HEK293T (cell line): ENCODE results near the gene LGALS8.

ENCODE experiments used
- CTCF ChIA-PET: fragments of 350-600 bp; formaldehyde crosslinking; extraction: SDS; loops from one replicate; lab custom pipeline; 2021; ENCODE audit warnings: antibody characterized with exemption, inconsistent platforms; lab: Yijun Ruan, JAX
- POLR2A ChIA-PET: fragments of 350-600 bp; formaldehyde crosslinking; extraction: SDS; loops from one replicate; lab custom pipeline; 2020; ENCODE audit warnings: antibody characterized with exemption, inconsistent platforms; lab: Yijun Ruan, JAX
- DNase-seq: peaks from one replicate; pipeline ENCODE4 v3.0.0; 2012; ENCODE audit warnings: mixed read lengths; ENCODE audit errors: extremely low spot score
- ARNT ChIP-seq: fragments of 450-650 bp; IDR thresholded peaks from 2 replicates; pipeline ENCODE4 v1.6.1; 2017; ENCODE audit warnings: mild to moderate bottlenecking
- BHLHE40 ChIP-seq: fragments of 450-650 bp; IDR thresholded peaks from 2 replicates; pipeline ENCODE4 v1.6.1; 2016; ENCODE audit warnings: mild to moderate bottlenecking, moderate library complexity, borderline replicate concordance
- CTBP1 ChIP-seq: fragments of 450-650 bp; IDR thresholded peaks from 2 replicates; pipeline ENCODE4 v1.6.1; 2016; ENCODE audit warnings: borderline replicate concordance
- ELF4 ChIP-seq: fragments of 450-650 bp; IDR thresholded peaks from 2 replicates; pipeline ENCODE4 v1.6.1; 2017; ENCODE audit warnings: antibody characterized with exemption
- FOXA1 ChIP-seq: fragments of 450-650 bp; IDR thresholded peaks from 2 replicates; pipeline ENCODE4 v1.6.1; 2016; ENCODE audit warnings: mild to moderate bottlenecking
- FOXK2 ChIP-seq: fragments of 450-650 bp; IDR thresholded peaks from 2 replicates; pipeline ENCODE4 v1.6.1; 2016; ENCODE audit warnings: mild to moderate bottlenecking
- FOXM1 ChIP-seq: fragments of 450-650 bp; IDR thresholded peaks from 2 replicates; pipeline ENCODE4 v1.6.1; 2017; ENCODE audit warnings: mild to moderate bottlenecking, borderline replicate concordance
- HDGF ChIP-seq: fragments of 450-650 bp; IDR thresholded peaks from 2 replicates; pipeline ENCODE4 v1.6.1; 2017; ENCODE audit warnings: antibody characterized with exemption, borderline replicate concordance
- L3MBTL2 ChIP-seq: fragments of 450-650 bp; conservative IDR thresholded peaks from 2 replicates; pipeline ENCODE4 v1.6.1; 2016; ENCODE audit warnings: mild to moderate bottlenecking
- LEF1 ChIP-seq: fragments of 450-650 bp; IDR thresholded peaks from 2 replicates; pipeline ENCODE4 v1.6.1; 2017; ENCODE audit warnings: mild to moderate bottlenecking, borderline replicate concordance
- NFRKB ChIP-seq: fragments of 450-650 bp; IDR thresholded peaks from 2 replicates; pipeline ENCODE4 v1.6.1; 2016; ENCODE audit warnings: mild to moderate bottlenecking, moderate library complexity
- PKNOX1 ChIP-seq: fragments of 450-650 bp; IDR thresholded peaks from 2 replicates; pipeline ENCODE4 v1.6.1; 2016
- SP1 ChIP-seq: fragments of 450-650 bp; IDR thresholded peaks from 2 replicates; pipeline ENCODE4 v1.6.1; 2017
- SUZ12 ChIP-seq: fragments of 450-650 bp; IDR thresholded peaks from 2 replicates; pipeline ENCODE4 v1.6.1; 2016; ENCODE audit warnings: mild to moderate bottlenecking
- TARDBP ChIP-seq: fragments of 450-650 bp; IDR thresholded peaks from 2 replicates; pipeline ENCODE4 v1.6.1; 2016
- ZNF384 ChIP-seq: fragments of 450-650 bp; IDR thresholded peaks from 2 replicates; pipeline ENCODE4 v1.6.1; 2016

The LGALS8 gene

GRCh38 chr1:236507022-236507700, 16.6 kb upstream of the LGALS8 start:
- no peak for DNase-seq
- CTCF ChIA-PET, result no interaction called here
- TF ChIP-seq HDGF, result no peak
- POLR2A ChIA-PET, result no interaction called here

GRCh38 chr1:236508593-236509027, 15.2 kb upstream of the LGALS8 start:
- CTCF ChIA-PET, result interaction anchor here (1.3 kb wide), 1 partner anchor 75 kb away, joined by 4 read pairs; no protein-coding TSS in a partner anchor
- no peak for DNase-seq
- POLR2A ChIA-PET, result no interaction called here
- TF ChIP-seq PKNOX1 (no peak), NFRKB (no peak), ELF4 (no peak), FOXM1 (no peak), BHLHE40 (no peak), SP1 (no peak), FOXK2 (no peak), FOXA1 (no peak), HDGF (no peak), ZNF384 (no peak)

- TF ChIP-seq LEF1 (no peak), ELF4 (no peak), ZNF384 (no peak), FOXK2 (no peak), SP1 (no peak), CTBP1 (no peak), NFRKB (no peak), TARDBP (no peak), FOXA1 (no peak), FOXM1 (no peak), HDGF (no peak)
- no peak for DNase-seq
- CTCF ChIA-PET, result interaction anchor here (1.3 kb wide), 1 partner anchor 75 kb away, joined by 4 read pairs; no protein-coding TSS in a partner anchor
- POLR2A ChIA-PET, result no interaction called here
Measured at GRCh38 chr1:236509203-236509602, 14.6 kb upstream of the LGALS8 start.

DNA sequence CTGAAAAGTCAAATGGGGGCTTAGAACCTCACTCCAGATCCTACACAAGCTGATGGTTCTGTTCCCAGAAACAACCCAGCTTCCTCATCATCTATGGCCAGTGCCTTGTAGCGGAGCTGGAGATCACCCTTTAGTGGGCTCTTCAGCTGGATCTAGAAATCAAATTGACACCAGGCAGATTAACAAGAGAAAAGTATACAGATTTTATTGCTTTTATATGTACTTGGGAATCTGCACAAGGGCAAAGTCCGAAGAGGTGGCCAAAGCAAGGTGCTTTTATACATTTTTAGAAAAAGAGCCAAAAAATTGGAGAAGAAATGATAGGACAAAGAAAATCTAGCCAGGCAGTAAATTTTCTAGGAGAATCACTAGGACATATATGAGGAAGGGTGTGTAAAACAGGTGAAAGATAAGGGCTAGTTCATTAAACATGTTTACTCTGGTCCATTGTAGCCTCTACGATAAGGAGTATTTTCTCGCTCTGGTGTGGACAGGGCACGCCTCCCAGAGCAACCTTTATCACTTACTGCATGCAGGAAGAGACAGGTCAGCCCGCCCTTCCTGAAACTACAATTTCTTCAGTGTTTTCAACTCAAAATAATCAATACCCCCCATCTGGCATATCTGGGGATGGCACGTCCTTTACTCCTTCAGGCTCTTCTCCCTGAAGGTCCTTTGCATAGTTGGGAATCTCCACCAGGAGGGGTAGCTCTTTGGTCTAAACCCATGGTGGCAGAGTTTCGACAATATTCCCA, 14.0 kb upstream of the LGALS8 start:
- POLR2A ChIA-PET, result interaction anchor here (1.5 kb wide), 1 partner anchor 95 kb away, joined by 4 read pairs; the partner anchor contains the start of gene HEATR1
- CTCF ChIA-PET, result interaction anchor here (1.3 kb wide), 1 partner anchor 76 kb away, joined by 4 read pairs; no protein-coding TSS in a partner anchor
- TF ChIP-seq SUZ12 (no peak), FOXM1 (no peak), NFRKB (no peak), SP1 (no peak), L3MBTL2 (no peak), ARNT (no peak), BHLHE40 (no peak), ELF4 (no peak), ZNF384 (no peak), FOXA1 (no peak)
- DNase-seq, result no peak

DNA sequence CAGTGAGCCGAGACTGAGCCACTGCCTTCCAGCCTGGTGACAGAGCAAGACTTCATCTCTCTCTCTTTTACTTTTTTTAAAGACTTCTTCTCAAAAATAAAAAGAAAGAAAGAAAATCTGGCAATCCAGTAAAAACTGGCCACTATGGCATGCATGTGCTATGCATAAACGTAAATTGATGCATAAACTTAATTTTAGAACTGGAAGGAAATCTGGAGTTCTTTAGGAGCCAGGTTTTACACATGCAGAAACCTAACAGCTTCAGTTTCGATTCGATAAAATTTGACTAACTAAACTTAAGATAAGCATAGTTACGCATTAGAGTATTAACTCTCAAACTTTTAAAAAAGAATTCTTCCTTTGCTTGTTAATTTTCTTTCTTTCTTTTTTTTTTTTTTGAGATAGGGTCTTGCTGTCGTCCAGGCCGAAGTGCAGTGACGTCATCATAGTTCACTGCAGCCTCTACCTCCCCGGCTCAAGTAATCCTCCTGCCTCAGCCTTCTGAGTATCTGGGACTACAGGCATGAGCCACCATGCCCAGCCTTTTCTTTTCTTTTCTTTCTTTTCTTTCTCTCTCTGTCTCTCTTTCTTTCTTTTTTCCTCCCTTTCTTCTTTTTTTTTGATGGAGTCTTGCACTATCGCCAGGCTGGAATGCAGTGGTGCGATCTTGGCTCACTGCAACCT, 11.9 kb upstream of the LGALS8 start:
- ChIA-PET POLR2A (no interaction called here), CTCF (interaction anchor here (0.5 kb wide), 1 partner anchor 15 kb away, joined by 3 read pairs; no protein-coding TSS in a partner anchor)
- no peak for DNase-seq
- TF ChIP-seq FOXK2 (no peak), ELF4 (no peak), TARDBP (no peak), FOXM1 (no peak), CTBP1 (no peak), PKNOX1 (no peak), ARNT (no peak), NFRKB (no peak), SP1 (no peak), L3MBTL2 (no peak), FOXA1 (no peak), SUZ12 (no peak), LEF1 (no peak)

DNA sequence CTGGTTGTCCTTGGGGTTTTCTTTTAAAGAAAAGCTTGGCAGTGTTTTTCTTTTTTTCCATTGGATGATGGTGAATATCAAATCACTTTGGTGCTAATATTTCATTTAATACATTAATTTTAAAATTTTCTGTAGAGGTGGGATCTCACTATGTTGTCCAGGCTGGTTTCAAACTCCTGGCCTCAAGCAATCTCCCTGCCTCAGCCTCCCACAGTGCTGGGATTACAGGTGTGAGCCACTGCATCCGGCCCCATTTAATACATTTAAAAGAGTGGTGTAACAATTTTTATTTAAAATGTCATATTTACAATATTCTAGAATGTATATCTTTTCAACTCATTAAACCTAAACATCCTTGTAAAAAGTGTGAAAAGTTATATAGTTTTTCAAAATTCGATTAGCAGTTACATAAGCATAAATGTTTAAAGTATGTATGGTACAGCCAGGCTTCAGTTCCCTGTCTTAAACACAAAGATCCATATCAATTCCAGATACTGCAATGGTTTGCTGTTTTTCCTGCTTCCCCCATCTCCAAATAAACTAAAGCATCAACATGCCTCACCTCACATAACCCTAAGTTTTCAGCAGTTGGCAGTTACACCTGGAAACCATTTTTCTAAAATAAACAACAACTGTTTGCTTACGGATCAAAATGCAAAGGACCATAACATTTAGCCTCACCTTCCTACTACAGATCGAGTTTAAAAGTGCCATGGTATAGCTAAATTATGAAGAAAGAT, 8.9 kb upstream of the LGALS8 start:
- TF ChIP-seq NFRKB, result no peak
- no peak for TF ChIP-seq FOXK2
- TF ChIP-seq SUZ12, result no peak
- no peak for TF ChIP-seq TARDBP
- TF ChIP-seq LEF1, result no peak
- TF ChIP-seq CTBP1, result no peak
- TF ChIP-seq ELF4, result no peak
- TF ChIP-seq FOXM1, result no peak
- no peak for TF ChIP-seq HDGF
- no peak for TF ChIP-seq SP1
- no peak for TF ChIP-seq BHLHE40
- TF ChIP-seq L3MBTL2, result no peak
- no peak for TF ChIP-seq ZNF384
- ChIA-PET CTCF (no interaction called here), POLR2A (interaction anchor here (0.5 kb wide), 1 partner anchor 1288 kb away, joined by 3 read pairs; no protein-coding TSS in a partner anchor)
- DNase-seq, result no peak
